HG02852 (cell line): ENCODE data around the gene ATP2C1.

ENCODE experiments used
- ATAC-seq: cut with Tn5 transposase; IDR thresholded peaks from one replicate; pipeline ENCODE4 v1.9.1; 2021; ENCODE audit warnings: mild to moderate bottlenecking, moderate library complexity; ENCODE audit not compliant: unreplicated experiment

ATP2C1 gene

GRCh38 chr3:130975251-130975650 lies 81.4 kb downstream of the ATP2C1 start:
- no peak for ATAC-seq

- ATAC-seq = no peak
Measured at GRCh38 chr3:130976706-130977105, 82.8 kb downstream of the ATP2C1 start.

DNA sequence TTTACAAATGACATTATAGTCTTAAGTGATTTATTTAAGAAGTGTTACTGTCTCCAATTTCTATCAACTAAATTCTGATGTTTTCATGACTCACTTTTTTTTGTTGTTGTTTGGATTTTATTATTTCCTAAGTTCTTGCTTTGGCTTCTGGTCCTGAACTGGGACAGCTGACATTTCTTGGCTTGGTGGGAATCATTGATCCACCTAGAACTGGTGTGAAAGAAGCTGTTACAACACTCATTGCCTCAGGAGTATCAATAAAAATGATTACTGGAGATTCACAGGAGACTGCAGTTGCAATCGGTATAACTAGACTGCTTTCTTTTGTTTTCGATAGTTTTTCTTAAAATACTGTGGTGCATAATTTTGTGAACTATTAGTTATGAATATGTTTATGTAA lies 85.2 kb downstream of the ATP2C1 start:
- no peak for ATAC-seq

DNA sequence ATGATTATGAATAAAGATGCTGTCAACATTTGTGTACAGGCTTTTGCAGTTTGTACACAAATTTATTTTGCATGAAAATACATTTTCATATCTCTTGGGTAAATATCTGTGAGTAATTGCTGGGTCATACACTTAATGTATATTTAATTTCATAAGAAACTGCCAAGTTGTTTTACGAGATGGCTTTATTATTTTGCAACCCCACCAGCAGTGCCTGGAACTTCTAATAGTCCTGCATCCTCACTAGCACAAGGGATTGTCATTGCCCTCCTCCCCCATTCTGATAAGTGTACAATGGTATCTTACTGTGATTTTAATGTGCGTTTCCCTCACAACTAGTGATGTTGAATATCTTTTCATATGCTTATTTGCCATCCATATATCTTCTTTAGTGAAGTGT lies 87.6 kb downstream of the ATP2C1 start:
- ATAC-seq = no peak

- no peak for ATAC-seq
Measured at GRCh38 chr3:130990282-130990681, 96.4 kb downstream of the ATP2C1 start.

DNA sequence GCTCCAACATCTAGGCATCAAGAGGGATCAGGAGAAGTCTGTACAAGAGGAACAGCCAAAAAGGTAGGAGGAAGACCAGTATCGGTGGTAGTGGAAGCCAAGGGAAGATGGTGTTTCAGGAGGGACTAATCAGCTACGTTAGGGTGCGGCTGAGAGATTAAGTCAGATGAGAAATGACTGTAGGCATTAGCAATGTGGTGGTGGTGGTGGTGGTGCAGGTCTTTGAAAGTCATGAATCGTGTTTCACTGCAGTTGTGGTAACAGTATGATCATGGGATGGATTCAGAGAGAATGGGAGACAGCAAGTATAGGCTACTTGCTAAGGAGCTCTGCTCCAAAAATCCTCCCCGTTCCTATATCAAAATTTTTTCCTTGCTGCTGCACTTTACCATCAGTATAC lies 97.2 kb downstream of the ATP2C1 start:
- no peak for ATAC-seq

- no peak for ATAC-seq
Measured at GRCh38 chr3:130992344-130992743, 98.5 kb downstream of the ATP2C1 start.

DNA sequence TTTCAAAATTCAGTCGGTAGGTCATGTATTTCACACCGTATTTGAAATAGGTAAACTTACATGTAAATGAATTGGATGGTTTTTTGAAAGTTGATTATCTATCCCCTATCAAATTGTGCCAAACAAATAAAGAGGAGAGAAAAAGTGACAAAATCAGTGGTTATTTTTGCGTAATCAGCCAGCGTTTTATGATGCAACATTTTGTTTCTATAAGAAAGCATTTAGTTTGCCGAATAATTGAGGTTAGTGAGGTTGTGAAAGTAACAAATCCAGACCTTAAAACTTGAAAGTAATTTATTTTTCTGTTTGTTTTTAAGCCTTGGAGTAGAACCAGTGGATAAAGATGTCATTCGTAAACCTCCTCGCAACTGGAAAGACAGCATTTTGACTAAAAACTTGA lies 103.4 kb downstream of the ATP2C1 start:
- ATAC-seq = no peak

DNA sequence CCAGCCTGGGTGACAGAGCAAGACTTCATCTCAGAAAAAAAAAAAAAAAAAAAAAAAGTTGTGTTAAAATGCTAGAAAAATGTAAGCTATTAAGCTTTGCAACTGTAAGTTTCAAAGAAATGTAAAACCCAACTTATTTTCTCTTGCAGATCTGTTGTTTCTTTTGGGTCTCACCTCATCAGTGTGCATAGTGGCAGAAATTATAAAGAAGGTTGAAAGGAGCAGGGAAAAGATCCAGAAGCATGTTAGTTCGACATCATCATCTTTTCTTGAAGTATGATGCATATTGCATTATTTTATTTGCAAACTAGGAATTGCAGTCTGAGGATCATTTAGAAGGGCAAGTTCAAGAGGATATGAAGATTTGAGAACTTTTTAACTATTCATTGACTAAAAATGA lies 107.2 kb downstream of the ATP2C1 start:
- ATAC-seq = no peak

DNA sequence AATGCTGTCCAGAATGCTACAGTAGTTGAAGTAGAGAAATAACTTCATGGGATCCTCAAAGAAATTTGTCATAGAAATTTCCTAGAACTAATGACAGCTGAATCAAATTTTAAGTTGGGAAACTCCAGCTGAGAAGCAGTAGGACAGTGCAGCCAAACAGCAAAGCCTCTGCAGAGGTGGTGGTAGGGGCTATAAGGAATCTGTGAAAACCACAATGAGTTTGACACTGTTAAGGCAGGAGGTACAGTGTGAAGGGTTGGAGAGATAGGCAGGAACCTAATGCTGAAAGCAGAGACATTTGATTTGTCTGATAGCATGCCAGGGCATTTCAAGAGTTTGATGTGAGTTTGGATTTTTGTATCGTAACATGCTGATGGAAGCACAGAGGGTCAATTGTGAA lies 110.7 kb downstream of the ATP2C1 start:
- ATAC-seq = no peak

- no peak for ATAC-seq
Measured at GRCh38 chr3:131007256-131007655, 113.4 kb downstream of the ATP2C1 start.

- ATAC-seq = no peak
Measured at GRCh38 chr3:131007782-131008181, 113.9 kb downstream of the ATP2C1 start.

- ATAC-seq = no peak
Measured at GRCh38 chr3:131008326-131008725, 114.4 kb downstream of the ATP2C1 start.

DNA sequence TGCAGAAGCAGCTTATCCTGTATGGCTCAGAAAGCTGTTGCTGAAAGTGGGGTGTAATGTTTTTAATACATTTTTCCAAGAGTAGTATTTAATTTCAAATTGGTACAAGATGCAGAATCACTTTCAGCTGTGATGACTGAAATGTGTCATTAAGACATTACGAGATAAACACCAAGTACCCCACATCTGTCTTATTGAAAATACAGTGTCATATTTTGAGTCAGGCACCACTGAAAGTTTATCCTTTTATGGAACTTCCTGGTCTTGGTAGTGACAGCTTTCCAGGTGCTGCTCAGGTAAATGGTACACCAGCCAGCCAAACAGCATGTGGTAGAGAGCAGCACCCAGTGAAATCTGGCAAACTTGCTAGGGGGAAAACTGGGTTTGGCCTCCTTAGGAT lies 115.8 kb downstream of the ATP2C1 start:
- no peak for ATAC-seq

GRCh38 chr3:131018970-131019369 lies 125.1 kb downstream of the ATP2C1 start:
- ATAC-seq = no peak

GRCh38 chr3:131020122-131020693 lies 126.3 kb downstream of the ATP2C1 start:
- no peak for ATAC-seq

DNA sequence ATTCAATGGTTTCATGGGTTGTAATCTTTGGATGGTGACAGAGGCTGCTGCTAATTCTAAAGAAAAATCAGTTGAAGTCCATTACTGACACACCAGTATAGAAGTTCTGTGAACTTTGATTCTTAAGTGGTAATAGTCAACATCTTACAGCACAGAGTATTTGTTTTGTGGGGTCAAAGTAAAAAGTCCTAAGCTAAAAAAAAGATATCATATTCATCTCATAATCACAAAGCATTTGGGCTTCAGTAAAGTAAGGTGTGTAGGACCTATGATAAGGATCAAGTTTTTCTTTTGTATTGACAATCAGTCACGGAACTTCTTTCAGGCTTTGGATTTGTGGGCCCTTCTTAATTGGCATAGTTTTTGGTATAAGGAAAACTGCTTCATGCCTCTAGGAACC lies 131.7 kb downstream of the ATP2C1 start:
- ATAC-seq = no peak

DNA sequence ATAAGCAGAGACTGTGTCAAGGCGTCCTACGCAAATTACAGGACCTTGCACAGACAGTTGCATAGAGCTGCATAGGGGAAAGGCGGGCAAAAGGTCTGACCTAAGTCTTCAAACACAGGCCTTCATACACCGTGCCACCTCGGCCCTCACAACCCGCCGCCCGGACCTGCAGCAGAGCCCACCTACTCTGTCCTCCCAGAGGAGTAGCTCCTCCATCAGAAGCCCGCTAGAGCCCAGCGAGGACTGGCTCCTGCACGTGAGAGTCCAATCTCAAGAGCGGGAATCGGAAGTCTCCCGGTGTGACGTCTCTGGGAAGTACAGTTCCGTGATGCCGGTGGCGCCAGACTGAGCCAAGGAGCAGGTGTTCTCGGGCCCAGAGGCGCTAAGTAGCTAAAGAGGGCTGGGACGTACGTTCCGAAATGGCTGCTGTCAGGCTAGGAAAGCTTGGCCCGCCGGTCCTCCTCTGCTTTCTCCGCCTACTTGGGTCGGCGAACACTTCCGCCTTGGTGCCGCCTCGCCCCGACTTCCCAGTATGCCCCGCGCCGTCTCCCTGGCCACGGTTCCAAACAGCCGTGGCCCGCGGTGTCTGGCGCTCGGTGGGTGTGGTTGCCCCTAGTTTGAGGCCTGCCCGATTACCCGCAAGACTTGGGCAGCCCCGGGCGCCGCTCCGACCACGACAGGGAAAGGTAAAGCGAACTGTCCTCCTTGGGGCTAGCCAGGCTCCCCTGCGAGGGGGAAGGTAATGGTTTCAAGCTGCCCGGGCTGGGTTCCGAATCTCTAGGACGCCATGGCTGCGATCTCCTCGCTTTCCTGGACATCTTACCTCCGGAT lies 132.7 kb downstream of the ATP2C1 start, which contains the start of the genes ASTE1 and NEK11:
ASTE1 (minus strand) TSS at position 505 of the 831 bp plus-strand sequence. CDS start 1,519 bp downstream, outside the sequence.
NEK11 (plus strand) TSS at position 557 of the 831 bp plus-strand sequence. CDS start 2,832 bp downstream, outside the sequence.
- peak; percentile 98 for ATAC-seq

DNA sequence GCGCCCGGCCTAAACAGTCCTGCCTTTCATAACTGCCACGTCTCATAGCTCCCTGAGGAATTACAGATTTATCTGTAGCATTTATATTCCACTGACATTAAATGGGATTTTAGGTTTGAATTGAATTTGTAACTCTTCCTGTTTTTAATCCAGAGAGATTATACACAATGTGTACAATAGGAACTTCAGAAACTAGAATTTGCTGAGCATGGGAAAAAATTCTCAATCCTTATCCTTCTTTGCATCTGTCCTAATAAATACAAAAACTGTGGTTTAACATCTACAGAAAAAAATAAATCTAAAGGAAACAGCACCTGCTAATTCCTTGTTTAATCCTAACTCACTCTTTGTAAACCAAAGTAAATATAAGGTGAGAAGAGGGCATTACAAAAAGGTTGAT lies 135.0 kb downstream of the ATP2C1 start:
- no peak for ATAC-seq

DNA sequence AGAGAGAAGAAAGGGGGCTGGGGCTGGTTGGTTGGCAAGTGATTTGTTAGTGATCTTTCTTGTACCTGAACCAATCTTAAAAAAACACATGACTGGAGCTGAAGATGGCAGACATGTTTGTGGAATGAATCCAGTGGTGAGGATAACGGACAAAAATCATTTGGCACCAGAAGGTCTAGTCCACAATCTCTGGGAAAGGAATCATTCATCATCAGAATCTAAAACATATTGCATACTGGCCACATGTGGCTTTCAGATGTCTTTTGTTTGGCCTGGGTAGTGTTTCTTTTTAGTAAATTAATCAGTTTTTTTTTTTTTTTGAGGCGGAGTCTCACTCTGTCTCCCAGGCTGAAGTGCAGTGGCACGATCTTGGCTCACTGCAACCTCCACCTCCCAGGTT lies 137.8 kb downstream of the ATP2C1 start:
- ATAC-seq = no peak

DNA sequence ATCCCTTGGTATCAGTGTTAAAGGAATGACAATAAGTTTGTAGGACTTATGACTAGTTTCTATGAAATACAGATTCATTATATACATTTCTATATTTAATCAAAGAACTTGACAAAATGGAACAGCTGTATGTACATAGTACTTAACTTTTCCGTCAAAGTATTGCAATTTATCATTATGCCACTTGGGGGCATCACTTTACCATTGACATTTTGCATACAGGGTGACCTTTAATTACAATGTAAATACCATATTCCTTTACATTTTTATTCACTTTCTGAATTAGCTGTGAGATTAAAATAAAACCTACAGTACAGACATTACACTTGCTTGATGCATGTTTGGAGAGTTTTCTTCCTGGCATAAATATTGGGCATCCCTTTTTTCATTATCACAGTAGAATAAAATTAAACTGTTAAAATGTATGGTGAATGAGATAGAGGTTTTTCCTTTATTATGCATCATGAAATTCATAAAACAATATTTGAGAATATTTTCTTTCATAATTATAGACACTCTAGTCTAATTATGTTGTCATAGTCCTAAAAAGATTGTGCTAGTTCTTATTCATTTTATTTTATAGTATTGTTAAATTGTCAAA lies 139.7 kb downstream of the ATP2C1 start:
- peak; percentile 44 for ATAC-seq
